ENCODE data around the gene MAD1L1. TPM values are rescaled to one million over a fixed set of nuclear protein-coding genes. Genes with fewer than 3 reads are reported as not detected.

MAD1L1 gene
- total RNA-seq, 1 donor from 2014 or later: 48.4 TPM

GRCh38 chr7:2001601-2002442 is 230.9 kb downstream of the MAD1L1 start:
- ATAC-seq (no peak), DNase-seq (peak; percentile 56)
- Histone ChIP-seq H3K36me3 (no peaks in the 10 kb centered on the region), H3K9me3 (no peaks in the 10 kb centered on the region), H3K4me1 (no peaks in the 10 kb centered on the region), H3K27me3 (no peaks in the 10 kb centered on the region), H3K27ac (no peak overlapping the region), H3K4me3 (no peak overlapping the region)
- intact Hi-C loops (cut with DNase I): no loop called here
- TF ChIP-seq, protein P1, sequence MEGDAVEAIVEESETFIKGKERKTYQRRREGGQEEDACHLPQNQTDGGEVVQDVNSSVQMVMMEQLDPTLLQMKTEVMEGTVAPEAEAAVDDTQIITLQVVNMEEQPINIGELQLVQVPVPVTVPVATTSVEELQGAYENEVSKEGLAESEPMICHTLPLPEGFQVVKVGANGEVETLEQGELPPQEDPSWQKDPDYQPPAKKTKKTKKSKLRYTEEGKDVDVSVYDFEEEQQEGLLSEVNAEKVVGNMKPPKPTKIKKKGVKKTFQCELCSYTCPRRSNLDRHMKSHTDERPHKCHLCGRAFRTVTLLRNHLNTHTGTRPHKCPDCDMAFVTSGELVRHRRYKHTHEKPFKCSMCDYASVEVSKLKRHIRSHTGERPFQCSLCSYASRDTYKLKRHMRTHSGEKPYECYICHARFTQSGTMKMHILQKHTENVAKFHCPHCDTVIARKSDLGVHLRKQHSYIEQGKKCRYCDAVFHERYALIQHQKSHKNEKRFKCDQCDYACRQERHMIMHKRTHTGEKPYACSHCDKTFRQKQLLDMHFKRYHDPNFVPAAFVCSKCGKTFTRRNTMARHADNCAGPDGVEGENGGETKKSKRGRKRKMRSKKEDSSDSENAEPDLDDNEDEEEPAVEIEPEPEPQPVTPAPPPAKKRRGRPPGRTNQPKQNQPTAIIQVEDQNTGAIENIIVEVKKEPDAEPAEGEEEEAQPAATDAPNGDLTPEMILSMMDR (IDR thresholded peaks at IDR 0.05): no peak

GRCh38 chr7:2000746-2001321 is 231.9 kb downstream of the MAD1L1 start:
- Histone ChIP-seq H3K4me1 (no peaks in the 10 kb centered on the region), H3K27ac (no peak overlapping the region), H3K4me3 (no peak overlapping the region), H3K27me3 (no peaks in the 10 kb centered on the region), H3K9me3 (no peaks in the 10 kb centered on the region), H3K36me3 (no peaks in the 10 kb centered on the region)
- intact Hi-C loops (cut with DNase I): no loop called here
- DNase-seq: peak; percentile 61
- TF ChIP-seq, protein P1 (IDR thresholded peaks at IDR 0.05): no peak
- ATAC-seq: no peak

DNA sequence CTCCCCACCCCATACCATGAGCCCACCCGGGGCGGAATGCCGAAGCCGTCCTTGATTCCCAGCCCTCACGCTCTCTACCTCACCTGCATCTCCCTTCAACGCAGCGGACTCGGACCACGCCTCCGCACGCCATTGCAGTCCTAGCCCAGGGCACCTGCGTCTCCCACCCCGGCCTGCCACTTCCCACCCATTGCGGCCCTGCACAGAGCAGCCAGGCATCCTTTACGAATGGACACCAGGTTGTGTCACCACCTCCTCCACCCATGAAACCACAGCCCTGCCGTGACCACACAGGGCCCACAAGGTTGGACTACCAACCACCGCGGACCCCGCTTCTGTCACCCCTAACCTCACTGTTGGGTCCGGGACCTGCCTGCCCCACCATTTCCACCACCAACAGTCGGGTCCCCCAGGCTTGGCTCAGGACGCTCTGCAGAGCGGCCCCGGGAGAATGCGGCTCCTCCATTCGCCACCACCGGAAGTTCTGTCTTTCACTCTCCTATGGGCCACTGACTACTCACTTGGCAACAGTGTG is 232.5 kb downstream of the MAD1L1 start:
- Histone ChIP-seq H3K36me3 (no peaks in the 10 kb centered on the region), H3K27ac (no peak overlapping the region), H3K9me3 (no peaks in the 10 kb centered on the region), H3K4me3 (no peak overlapping the region), H3K27me3 (no peaks in the 10 kb centered on the region), H3K4me1 (no peaks in the 10 kb centered on the region)
- TF ChIP-seq, protein P1 (IDR thresholded peaks at IDR 0.05): no peak
- ATAC-seq (no peak), DNase-seq (no peak)
- intact Hi-C loops (cut with DNase I): no loop called here

- DNase-seq (no peak), ATAC-seq (no peak)
- TF ChIP-seq, protein P1 (IDR thresholded peaks at IDR 0.05): no peak
- H3K27ac ChIP-seq: no peak overlapping the region
- H3K36me3 ChIP-seq: no peaks in the 10 kb centered on the region
- H3K27me3 ChIP-seq: no peaks in the 10 kb centered on the region
- no peak overlapping the region for H3K4me3 ChIP-seq
- intact Hi-C loops (cut with DNase I): no loop called here
- H3K4me1 ChIP-seq: no peaks in the 10 kb centered on the region
- H3K9me3 ChIP-seq: no peaks in the 10 kb centered on the region
Observed at GRCh38 chr7:1999278-1999984, 233.3 kb downstream of the MAD1L1 start.

- H3K4me1 ChIP-seq: no peaks in the 10 kb centered on the region
- no peaks in the 10 kb centered on the region for H3K27me3 ChIP-seq
- H3K27ac ChIP-seq: no peak overlapping the region
- DNase-seq (no peak), ATAC-seq (no peak)
- TF ChIP-seq, protein P1 (IDR thresholded peaks at IDR 0.05): no peak
- no peaks in the 10 kb centered on the region for H3K9me3 ChIP-seq
- no peak overlapping the region for H3K4me3 ChIP-seq
- H3K36me3 ChIP-seq: no peaks in the 10 kb centered on the region
- intact Hi-C loops (cut with DNase I): no loop called here
Observed at GRCh38 chr7:1998146-1998545, 234.6 kb downstream of the MAD1L1 start.

Measured in upper lobe of right lung (tissue), 1 donor.